Measurements from ENCODE around the gene SLC22A5.

- TF ChIP-seq EGR1 (IDR thresholded peaks at IDR 0.05), result no peak
- TF ChIP-seq ZBTB7A (IDR thresholded peaks at IDR 0.05; ENCODE audit: low read depth), result no peak
- no peak for TF ChIP-seq REST (IDR thresholded peaks at IDR 0.05; ENCODE audit: low read depth)
- no peak for TF ChIP-seq CREB1 (IDR thresholded peaks at IDR 0.05; ENCODE audit: low read depth)
- TF ChIP-seq YY1 (IDR thresholded peaks at IDR 0.05; ENCODE audit: low read depth), result no peak
- no peak for TF ChIP-seq MAX (IDR thresholded peaks at IDR 0.05)
- TF ChIP-seq USF1 (IDR thresholded peaks at IDR 0.05), result no peak
- TF ChIP-seq TAF1 (IDR thresholded peaks at IDR 0.05; ENCODE audit: low read depth), result no peak
- TF ChIP-seq TEAD4 (IDR thresholded peaks at IDR 0.05), result no peak
- TF ChIP-seq EP300 (IDR thresholded peaks at IDR 0.05; ENCODE audit: borderline replicate concordance), result no peak
- no peak for TF ChIP-seq FOXM1 (IDR thresholded peaks at IDR 0.05; ENCODE audit: borderline replicate concordance, low read depth)
- TF ChIP-seq NFIC (IDR thresholded peaks at IDR 0.05), result no peak
- no peak for TF ChIP-seq RAD21 (IDR thresholded peaks at IDR 0.05; ENCODE audit: low read depth)
- TF ChIP-seq CEBPB (IDR thresholded peaks at IDR 0.05), result no peak
These were observed 48.3 kb upstream of the SLC22A5 start for GRCh38 chr5:132321109-132321721.
